ENCODE data around the gene JARID2. TPM values are rescaled to one million over a fixed set of nuclear protein-coding genes. Genes with fewer than 3 reads are reported as not detected.

Gene JARID2
- total RNA-seq, 4 donors from 2014 or later, result 6.6 to 8.1 (median 7.5) TPM

DNA sequence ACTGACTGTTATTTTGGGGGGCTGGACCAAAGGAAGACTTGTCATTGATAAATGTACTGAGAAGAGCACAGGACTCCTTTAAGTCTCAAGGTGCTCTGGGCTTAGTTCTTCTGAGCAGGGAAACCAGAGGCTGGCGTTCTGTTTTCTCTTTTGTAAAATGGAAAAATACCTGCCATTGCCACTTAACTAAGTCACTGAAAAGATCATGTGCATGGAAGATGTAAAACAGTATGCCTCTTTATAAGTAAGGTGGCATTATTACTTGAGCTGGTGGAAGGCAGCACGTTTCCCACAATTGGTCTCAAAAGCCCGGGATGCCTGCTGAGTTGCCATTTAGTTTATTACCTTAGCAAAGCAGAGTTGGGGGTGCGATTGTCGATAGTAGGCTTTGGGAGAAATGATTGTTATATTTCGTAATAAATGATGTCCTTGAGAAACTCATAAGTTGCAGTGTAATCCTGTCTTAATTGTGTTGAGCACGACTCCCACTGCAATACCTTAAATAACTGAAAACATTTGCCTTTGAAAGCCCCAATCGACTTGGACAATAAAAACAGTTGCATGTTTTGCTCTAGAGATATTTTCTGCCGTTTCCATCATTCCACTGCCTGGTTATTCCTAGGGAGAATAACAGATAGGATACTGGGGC is 3.6 kb downstream of the JARID2 start:
- no peaks in the 10 kb centered on the region for H3K36me3 ChIP-seq
- no peaks in the 10 kb centered on the region for H3K9me3 ChIP-seq
- no peaks in the 10 kb centered on the region for H3K27me3 ChIP-seq
- TF ChIP-seq POLR2A (IDR thresholded peaks at IDR 0.05), result no peak
- TF ChIP-seq, protein P1, sequence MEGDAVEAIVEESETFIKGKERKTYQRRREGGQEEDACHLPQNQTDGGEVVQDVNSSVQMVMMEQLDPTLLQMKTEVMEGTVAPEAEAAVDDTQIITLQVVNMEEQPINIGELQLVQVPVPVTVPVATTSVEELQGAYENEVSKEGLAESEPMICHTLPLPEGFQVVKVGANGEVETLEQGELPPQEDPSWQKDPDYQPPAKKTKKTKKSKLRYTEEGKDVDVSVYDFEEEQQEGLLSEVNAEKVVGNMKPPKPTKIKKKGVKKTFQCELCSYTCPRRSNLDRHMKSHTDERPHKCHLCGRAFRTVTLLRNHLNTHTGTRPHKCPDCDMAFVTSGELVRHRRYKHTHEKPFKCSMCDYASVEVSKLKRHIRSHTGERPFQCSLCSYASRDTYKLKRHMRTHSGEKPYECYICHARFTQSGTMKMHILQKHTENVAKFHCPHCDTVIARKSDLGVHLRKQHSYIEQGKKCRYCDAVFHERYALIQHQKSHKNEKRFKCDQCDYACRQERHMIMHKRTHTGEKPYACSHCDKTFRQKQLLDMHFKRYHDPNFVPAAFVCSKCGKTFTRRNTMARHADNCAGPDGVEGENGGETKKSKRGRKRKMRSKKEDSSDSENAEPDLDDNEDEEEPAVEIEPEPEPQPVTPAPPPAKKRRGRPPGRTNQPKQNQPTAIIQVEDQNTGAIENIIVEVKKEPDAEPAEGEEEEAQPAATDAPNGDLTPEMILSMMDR (IDR thresholded peaks at IDR 0.05), result no peak
- 31 to 45% methylated on average over 9 of the region's 9 CpGs for WGBS, 2 donors
- H3K4me1 ChIP-seq, result peaks cover 20 to 26% of the 10 kb centered on the region in 2 donors
- DNase-seq, result no peak
- H3K4me3 ChIP-seq (replicated peaks in 1 of 3), result peak overlapping the region in 1 of 3 donors; percentile 79
- H3K27ac ChIP-seq, result peak overlapping the region; percentile 85 to 90 (median 85)
- intact Hi-C loops (cut with DNase I), result loop anchor here (10.0 kb wide), 1 partner anchor 245 kb away; no protein-coding TSS in a partner anchor

DNA sequence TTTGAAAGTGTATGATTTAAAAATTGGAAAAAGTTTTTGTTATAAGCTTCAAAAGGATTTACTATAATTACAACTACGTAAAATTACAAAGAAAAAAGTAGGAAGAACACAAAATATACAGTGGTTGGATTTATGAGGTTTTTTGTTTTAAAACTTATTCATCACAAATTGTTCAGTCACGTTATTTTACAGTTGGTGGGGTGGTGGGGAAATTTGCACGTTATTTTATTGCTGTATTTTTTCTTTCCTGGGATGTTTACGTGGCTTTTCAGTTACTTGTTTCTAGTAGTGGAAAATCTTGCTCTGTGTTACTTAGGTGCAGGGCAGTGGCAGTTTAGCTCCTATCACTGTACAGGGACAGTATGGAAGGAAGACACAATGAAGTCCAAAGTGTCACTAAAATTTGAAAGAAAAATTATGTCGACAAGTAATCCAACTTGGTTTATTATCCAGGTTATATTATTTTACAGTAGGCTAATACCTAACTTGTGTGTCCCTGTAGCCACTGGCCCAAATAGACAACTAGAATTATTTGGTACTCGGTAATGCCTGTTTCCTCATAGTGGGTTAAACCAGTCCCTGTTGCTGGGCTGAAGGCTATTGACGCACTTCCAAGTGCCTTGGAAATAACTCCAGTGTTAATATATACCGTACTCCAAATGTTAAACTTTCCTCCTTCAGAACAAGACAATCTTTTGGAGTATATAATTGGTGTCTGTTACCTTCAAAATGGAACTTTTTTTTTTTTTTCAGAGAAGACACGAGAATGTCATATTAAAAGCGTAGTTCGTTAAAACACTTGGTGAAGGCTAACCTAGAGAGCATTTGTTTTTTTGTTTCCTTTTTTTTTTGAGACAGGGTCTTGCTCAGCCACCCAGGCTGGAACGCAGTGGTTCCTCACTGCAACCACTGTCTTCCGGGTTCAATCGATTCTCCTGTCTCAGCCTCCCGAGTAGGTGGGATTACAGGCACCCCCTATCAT is 4.6 kb downstream of the JARID2 start:
- intact Hi-C loops (cut with DNase I), result no loop called here
- 85 to 88% methylated on average over 15 of the region's 15 CpGs for WGBS, 2 donors
- peaks cover 20 to 27% of the 10 kb centered on the region in 2 donors for H3K4me1 ChIP-seq

DNA sequence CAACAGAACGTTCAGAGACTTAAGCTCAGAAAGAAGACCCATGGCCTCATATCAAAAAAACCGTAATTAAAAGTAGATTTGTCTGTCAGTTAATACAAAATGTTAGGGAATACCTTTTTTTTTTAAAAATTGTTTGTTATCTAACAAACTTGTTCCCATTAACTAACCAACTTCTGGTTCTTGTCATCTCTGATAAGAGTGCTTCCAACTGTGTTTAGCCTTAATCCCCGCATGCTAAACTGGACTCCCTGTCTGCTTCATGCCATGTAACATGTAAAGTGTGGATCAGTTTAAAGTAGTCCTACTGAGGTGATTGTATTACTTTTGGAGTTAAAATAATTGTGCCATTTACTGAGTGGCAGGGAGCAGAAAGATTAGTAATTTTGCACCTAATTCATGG is 6.3 kb downstream of the JARID2 start:
- no peak overlapping the region for H3K27ac ChIP-seq

More for the DNA sequence above, 4.6 kb downstream of the JARID2 start:
- TF ChIP-seq, protein P1 (IDR thresholded peaks at IDR 0.05), result no peak
- no peak for TF ChIP-seq POLR2A (IDR thresholded peaks at IDR 0.05)
- Histone ChIP-seq H3K36me3 (no peaks in the 10 kb centered on the region), H3K27me3 (no peaks in the 10 kb centered on the region), H3K9me3 (no peaks in the 10 kb centered on the region), H3K4me3 (replicated peaks in 1 of 3) (no peak overlapping the region), H3K27ac (peak overlapping the region in 1 of 3 donors; percentile 85)
- DNase-seq, result no peak

DNA sequence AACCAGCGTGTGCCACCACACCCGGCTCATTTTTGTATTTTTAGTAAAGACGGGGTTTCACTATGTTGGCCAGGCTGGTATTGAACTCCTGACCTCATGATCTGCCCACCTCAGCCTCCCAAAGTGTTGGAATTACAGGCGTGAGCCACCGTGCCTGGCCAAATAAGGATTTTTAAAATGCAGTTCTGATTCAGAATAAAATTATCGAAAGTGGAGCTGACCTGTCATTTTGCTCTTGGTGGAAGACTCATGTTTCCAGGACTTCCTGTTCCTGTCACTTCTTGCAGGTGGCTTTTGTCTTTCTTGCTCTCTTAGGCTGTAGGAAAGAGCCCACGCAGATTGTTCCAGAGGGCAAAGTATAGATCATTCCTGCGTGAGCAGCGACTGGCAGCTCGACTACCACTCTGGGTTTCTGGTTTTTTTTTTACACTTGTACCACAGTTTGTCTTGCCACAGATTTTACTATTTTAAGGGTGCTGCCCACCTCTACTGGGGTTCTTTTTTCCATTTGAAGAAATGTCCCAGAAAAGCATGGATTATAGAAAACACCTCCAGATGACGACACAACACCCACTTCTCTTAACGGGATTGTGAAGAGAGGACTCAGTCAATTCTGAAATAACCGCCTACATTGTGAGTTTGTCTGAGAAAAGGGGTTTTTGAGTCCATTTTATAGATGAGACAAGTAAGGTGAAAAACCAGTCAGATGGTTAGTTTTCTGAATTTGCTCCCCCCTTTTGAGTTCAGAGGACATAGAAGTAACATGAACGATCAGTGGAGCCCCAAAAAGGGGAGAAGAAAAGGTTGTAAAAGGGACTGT is 7.5 kb downstream of the JARID2 start:
- Histone ChIP-seq H3K27ac (no peak overlapping the region), H3K27me3 (no peaks in the 10 kb centered on the region), H3K4me1 (peaks cover 20 to 27% of the 10 kb centered on the region in 2 donors), H3K36me3 (no peaks in the 10 kb centered on the region), H3K9me3 (no peaks in the 10 kb centered on the region), H3K4me3 (replicated peaks in 1 of 3) (no peak overlapping the region)
- intact Hi-C loops (cut with DNase I), result no loop called here
- 78 to 86% methylated on average over 14 of the region's 14 CpGs for WGBS, 2 donors
- no peak for DNase-seq
- TF ChIP-seq POLR2A (IDR thresholded peaks at IDR 0.05), result no peak
- TF ChIP-seq, protein P1 (IDR thresholded peaks at IDR 0.05), result no peak

More for the DNA sequence above, 6.3 kb downstream of the JARID2 start:
- TF ChIP-seq POLR2A (IDR thresholded peaks at IDR 0.05), result no peak
- TF ChIP-seq, protein P1 (IDR thresholded peaks at IDR 0.05), result no peak
- H3K27me3 ChIP-seq, result no peaks in the 10 kb centered on the region
- H3K4me3 ChIP-seq (replicated peaks in 1 of 3), result no peak overlapping the region
- no peak for DNase-seq
- WGBS, 2 donors, result 81% methylated on average over 3 of the region's 3 CpGs
- H3K36me3 ChIP-seq, result no peaks in the 10 kb centered on the region
- peaks cover 20 to 27% of the 10 kb centered on the region in 2 donors for H3K4me1 ChIP-seq
- intact Hi-C loops (cut with DNase I), result no loop called here
- no peaks in the 10 kb centered on the region for H3K9me3 ChIP-seq

Measured in thyroid gland (tissue), 4 donors.